Stimulated activated CD8-positive, alpha-beta memory T cell treated with anti-CD3 and anti-CD28 coated beads, Interleukin-4, amount 100 ng/mL, for 4 hours (primary cell): ENCODE results near the gene FCN1.

ENCODE experiments used
- DNase-seq, 2 donors: peaks; one replicate each; pipeline ENCODE4 v3.0.0-alpha.2; 2020; ENCODE audit warnings: low read depth in 2 of 2, low spot score in 1 of 2

The FCN1 gene

GRCh38 chr9:134937566-134938345 lies 20.0 kb upstream of the FCN1 start:
- no peak for DNase-seq

GRCh38 chr9:134937164-134937555 lies 19.4 kb upstream of the FCN1 start:
- no peak for DNase-seq

GRCh38 chr9:134936346-134937163 lies 18.8 kb upstream of the FCN1 start:
- DNase-seq, result no peak

GRCh38 chr9:134935701-134936345 lies 18.1 kb upstream of the FCN1 start:
- DNase-seq, result no peak

GRCh38 chr9:134935056-134935640 lies 17.4 kb upstream of the FCN1 start:
- DNase-seq, result no peak

GRCh38 chr9:134933076-134933659 lies 15.5 kb upstream of the FCN1 start:
- no peak for DNase-seq

- DNase-seq, result no peak
Observed at GRCh38 chr9:134932606-134933005, 14.9 kb upstream of the FCN1 start.

- DNase-seq, result no peak
Observed at GRCh38 chr9:134932171-134932570, 14.5 kb upstream of the FCN1 start.

GRCh38 chr9:134930398-134930797 lies 12.7 kb upstream of the FCN1 start:
- no peak for DNase-seq

GRCh38 chr9:134929193-134930158 lies 11.8 kb upstream of the FCN1 start:
- no peak for DNase-seq

GRCh38 chr9:134928436-134929192 lies 10.9 kb upstream of the FCN1 start:
- DNase-seq, result no peak

- no peak for DNase-seq
Observed at GRCh38 chr9:134925011-134925511, 7.3 kb upstream of the FCN1 start.

- DNase-seq, result no peak
Observed at GRCh38 chr9:134923466-134923865, 5.8 kb upstream of the FCN1 start.

GRCh38 chr9:134922932-134923240 lies 5.2 kb upstream of the FCN1 start:
- no peak for DNase-seq

- no peak for DNase-seq
Observed at GRCh38 chr9:134922066-134922931, 4.6 kb upstream of the FCN1 start.

- DNase-seq, result no peak
Observed at GRCh38 chr9:134919303-134919702, 1.6 kb upstream of the FCN1 start.

GRCh38 chr9:134918646-134919045 lies 934 bp upstream of the FCN1 start:
- DNase-seq, result no peak

- DNase-seq, result no peak
Observed at GRCh38 chr9:134916161-134916665, 1.5 kb downstream of the FCN1 start.
